OCI-LY7 (cell line): ENCODE data around the gene TMEM19. TPM values are rescaled to one million over a fixed set of nuclear protein-coding genes. Genes with fewer than 3 reads are reported as not detected.

Experiments
- BruUV-seq: library from RNA; stranded (reverse); fragments of 400-500 nt; replicated peaks from 2 replicates; lab custom pipeline; 2021; lab: Mats Ljungman, UMichigan
- CTCF ChIA-PET: fragments of 300-600 bp; sonication (Branson Sonifier 250); formaldehyde crosslinking; loops from one replicate; lab custom pipeline; 2022; ENCODE audit warnings: antibody characterized with exemption; ENCODE audit not compliant: unreplicated experiment; lab: Charles Lee
- POLR2A ChIA-PET: fragments of 300-600 bp; sonication (Branson Sonifier 250); formaldehyde crosslinking; loops from one replicate; lab custom pipeline; 2022; ENCODE audit warnings: antibody characterized with exemption; lab: Charles Lee
- DNase-seq: peaks from one replicate; pipeline ENCODE4 v3.0.0-alpha.2; 2015; ENCODE audit warnings: low spot score
- H2AFZ ChIP-seq: fragments of 200-600 bp; sonication (generic), shearing (Covaris generic); 2 replicates; pipeline ENCODE4 v1.6.1; 2014; ENCODE audit warnings: mild to moderate bottlenecking, antibody characterized with exemption, low read length, moderate library complexity
- H3K27ac ChIP-seq: fragments of 200-600 bp; sonication (generic); 2 replicates; pipeline ENCODE4 v1.5.1; 2014; ENCODE audit warnings: mixed run types, low read depth, mild to moderate bottlenecking, moderate library complexity, low read length, inconsistent platforms; ENCODE audit not compliant: poor library complexity, severe bottlenecking
- H3K36me3 ChIP-seq: fragments of 200-600 bp; sonication (generic); 2 replicates; pipeline ENCODE4 v1.6.1; 2014; ENCODE audit warnings: mild to moderate bottlenecking, antibody characterized with exemption, low read length, moderate library complexity, mixed read lengths; ENCODE audit not compliant: insufficient read depth
- H3K4me1 ChIP-seq: fragments of 200-600 bp; sonication (generic); 2 replicates; pipeline ENCODE4 v1.5.1; 2014; ENCODE audit warnings: mild to moderate bottlenecking, low read length; ENCODE audit not compliant: insufficient read depth, poor library complexity, severe bottlenecking
- H3K4me2 ChIP-seq: fragments of 200-600 bp; sonication (generic); 2 replicates; pipeline ENCODE4 v1.6.1; 2014; ENCODE audit warnings: mild to moderate bottlenecking, low read length
- H3K4me3 ChIP-seq: fragments of 200-600 bp; sonication (generic); 2 replicates; pipeline ENCODE4 v1.5.1; 2014; ENCODE audit warnings: mild to moderate bottlenecking, low read depth, low read length; ENCODE audit not compliant: poor library complexity, severe bottlenecking
- H3K79me2 ChIP-seq: fragments of 200-600 bp; sonication (generic); 2 replicates; pipeline ENCODE4 v1.6.1; 2016; ENCODE audit warnings: low read depth, mild to moderate bottlenecking, low read length, moderate library complexity, mixed read lengths; ENCODE audit not compliant: insufficient read depth
- H3K9me2 ChIP-seq: fragments of 200-600 bp; sonication (generic); 2 replicates; pipeline ENCODE4 v1.6.1; 2016; ENCODE audit warnings: mild to moderate bottlenecking, low read length, mixed read lengths; ENCODE audit not compliant: insufficient read depth
- H3K9me3 ChIP-seq: fragments of 200-600 bp; sonication (generic); 2 replicates; pipeline ENCODE4 v1.6.1; 2014; ENCODE audit warnings: mild to moderate bottlenecking, mixed run types, low read length, mixed read lengths
- H4K20me1 ChIP-seq: fragments of 200-600 bp; sonication (generic); 2 replicates; pipeline ENCODE4 v1.6.1; 2014; ENCODE audit warnings: mild to moderate bottlenecking, antibody characterized with exemption, low read length, moderate library complexity, mixed read lengths; ENCODE audit not compliant: insufficient read depth
- EZH2phosphoT487 ChIP-seq: fragments of 200-600 bp; sonication (generic); IDR thresholded peaks from 2 replicates; pipeline ENCODE4 v1.6.1; 2018; ENCODE audit warnings: low read depth, borderline replicate concordance, mild to moderate bottlenecking, mixed run types, antibody characterized with exemption, low read length, moderate library complexity, mixed read lengths
- intact Hi-C: fragments of 100-400 bp; cut with micrococcal nuclease; formaldehyde crosslinking; loops from one replicate; pipeline ENCODE4 v1.10.0; 2022; ENCODE audit not compliant: unreplicated experiment
- total RNA-seq, 2 experiments: library from RNA; depleted of rRNA in 1 of 2; stranded (reverse); fragments of >200 nt in 1 of 2; shearing (Covaris generic) in 1 of 2; gene quantifications; 2 replicates each; pipeline ENCODE4 v1.2.3, GENCODE V29; 2014 to 2022
- TF ChIP-seq, protein P1 (sequence below): fragments of 200-600 bp; sonication (generic); conservative IDR thresholded peaks from 2 replicates; pipeline ENCODE4 v1.5.1; 2014; ENCODE audit warnings: mild to moderate bottlenecking, antibody characterized with exemption, low read length, moderate library complexity, mixed read lengths

Gene TMEM19
- total RNA-seq, 2 experiments from 2014 or later: 38.3 to 40.4 TPM

GRCh38 chr12:71661977-71662530, 23.8 kb upstream of the TMEM19 start:
- Histone ChIP-seq H3K9me3 (no peaks in the 10 kb centered on the region), H3K4me2 (peak overlapping the region; percentile 91), H3K9me2 (no peaks in the 10 kb centered on the region), H3K27ac (no peak overlapping the region), H3K36me3 (peaks cover 57% of the 10 kb centered on the region), H4K20me1 (peaks cover 23% of the 10 kb centered on the region), H3K4me1 (peaks cover 26% of the 10 kb centered on the region), H3K79me2 (peaks cover 79% of the 10 kb centered on the region), H2AFZ (no peak overlapping the region), H3K4me3 (peak overlapping the region; percentile 84)
- TSS peak; percentile 47 for BruUV-seq
- intact Hi-C loops: loop anchor here (2.0 to 10.0 kb wide), 2 partner anchors 93 to 183 kb away; partner anchors contain the start of gene RAB21
- DNase-seq: no peak
- ChIA-PET CTCF (no interaction called here), POLR2A (interaction anchor here (1.1 to 4.2 kb wide), 7 partner anchors 16 to 94 kb away, joined by 3 to 105 read pairs (median 7); partner anchors contain the start of gene TMEM19)
- TF ChIP-seq, protein P1, sequence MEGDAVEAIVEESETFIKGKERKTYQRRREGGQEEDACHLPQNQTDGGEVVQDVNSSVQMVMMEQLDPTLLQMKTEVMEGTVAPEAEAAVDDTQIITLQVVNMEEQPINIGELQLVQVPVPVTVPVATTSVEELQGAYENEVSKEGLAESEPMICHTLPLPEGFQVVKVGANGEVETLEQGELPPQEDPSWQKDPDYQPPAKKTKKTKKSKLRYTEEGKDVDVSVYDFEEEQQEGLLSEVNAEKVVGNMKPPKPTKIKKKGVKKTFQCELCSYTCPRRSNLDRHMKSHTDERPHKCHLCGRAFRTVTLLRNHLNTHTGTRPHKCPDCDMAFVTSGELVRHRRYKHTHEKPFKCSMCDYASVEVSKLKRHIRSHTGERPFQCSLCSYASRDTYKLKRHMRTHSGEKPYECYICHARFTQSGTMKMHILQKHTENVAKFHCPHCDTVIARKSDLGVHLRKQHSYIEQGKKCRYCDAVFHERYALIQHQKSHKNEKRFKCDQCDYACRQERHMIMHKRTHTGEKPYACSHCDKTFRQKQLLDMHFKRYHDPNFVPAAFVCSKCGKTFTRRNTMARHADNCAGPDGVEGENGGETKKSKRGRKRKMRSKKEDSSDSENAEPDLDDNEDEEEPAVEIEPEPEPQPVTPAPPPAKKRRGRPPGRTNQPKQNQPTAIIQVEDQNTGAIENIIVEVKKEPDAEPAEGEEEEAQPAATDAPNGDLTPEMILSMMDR: no peak
- TF ChIP-seq EZH2phosphoT487: no peak

GRCh38 chr12:71662849-71663560, 22.9 kb upstream of the TMEM19 start:
- H3K9me3 ChIP-seq: no peaks in the 10 kb centered on the region
- intact Hi-C loops: loop anchor here (2.0 to 10.0 kb wide), 2 partner anchors 92 to 182 kb away; partner anchors contain the start of gene RAB21
- no peak overlapping the region; the same call in 1 of the 2 replicates for H2AFZ ChIP-seq
- ChIA-PET CTCF (interaction anchor here (0.9 to 1.3 kb wide), 2 partner anchors 22 to 95 kb away, joined by 3 to 4 read pairs; no protein-coding TSS in a partner anchor), POLR2A (interaction anchor here (0.7 to 4.2 kb wide), 17 partner anchors 12 to 100 kb away, joined by 3 to 105 read pairs (median 5); partner anchors contain the start of genes RAB21 and TMEM19)
- peak overlapping the region; percentile 91 for H3K4me2 ChIP-seq
- H3K4me3 ChIP-seq: peak overlapping the region; percentile 84
- H4K20me1 ChIP-seq: peaks cover 23% of the 10 kb centered on the region
- H3K27ac ChIP-seq: peak overlapping the region; percentile 87
- H3K36me3 ChIP-seq: peaks cover 54% of the 10 kb centered on the region
- BruUV-seq: no TSS peak
- H3K4me1 ChIP-seq: peaks cover 31% of the 10 kb centered on the region
- peak; percentile 64 for DNase-seq
- H3K79me2 ChIP-seq: peaks cover 75% of the 10 kb centered on the region
- TF ChIP-seq EZH2phosphoT487: no peak
- TF ChIP-seq, protein P1: no peak
- no peaks in the 10 kb centered on the region for H3K9me2 ChIP-seq
